Right forelimb (tissue), 1 donor: ENCODE data around the gene VPS13C.
"Not testable (repeated sequence)": the region's sequence is repeated elsewhere in the genome, so short reads cannot be mapped to it uniquely, and the experiment has no call there.

ENCODE experiments used
- DNase-seq: peaks from one replicate; pipeline ENCODE4 v3.0.0-alpha.2; 2018

The VPS13C gene

GRCh38 chr15:62075595-62076277 is 15.5 kb upstream of the VPS13C start:
- DNase-seq, result no peak

GRCh38 chr15:62071711-62072308 is 11.6 kb upstream of the VPS13C start:
- DNase-seq, result no peak

GRCh38 chr15:62069551-62069950 is 9.3 kb upstream of the VPS13C start:
- DNase-seq, result no peak

- no peak for DNase-seq
Observed at GRCh38 chr15:62068810-62069167, 8.5 kb upstream of the VPS13C start.

GRCh38 chr15:62068071-62068809 is 8.0 kb upstream of the VPS13C start:
- peak; percentile 51 for DNase-seq

- peak; percentile 52 for DNase-seq
Observed at GRCh38 chr15:62067448-62068044, 7.3 kb upstream of the VPS13C start.

- DNase-seq, result peak; percentile 70
Observed at GRCh38 chr15:62066663-62067447, 6.6 kb upstream of the VPS13C start, which contains the start of gene C2CD4A. C2CD4A (plus strand) TSS chr15:62066977; CDS start chr15:62067614, 637 bp downstream.

- DNase-seq, result no peak
Observed at GRCh38 chr15:62063825-62064635, 3.8 kb upstream of the VPS13C start.

- DNase-seq, result no peak
Observed at GRCh38 chr15:62060896-62061280, 641 bp upstream of the VPS13C start.

GRCh38 chr15:62059816-62060112 is 483 bp downstream of the VPS13C start:
- no peak for DNase-seq

- no peak for DNase-seq
Observed at GRCh38 chr15:62059108-62059815, 985 bp downstream of the VPS13C start.

- no peak for DNase-seq
Observed at GRCh38 chr15:62058327-62059028, 1.8 kb downstream of the VPS13C start.

GRCh38 chr15:62057341-62057980 is 2.8 kb downstream of the VPS13C start:
- DNase-seq, result no peak

- DNase-seq, result no peak
Observed at GRCh38 chr15:62054979-62055378, 5.3 kb downstream of the VPS13C start.

GRCh38 chr15:62053439-62054085 is 6.7 kb downstream of the VPS13C start:
- DNase-seq, result no peak

GRCh38 chr15:62052713-62053112 is 7.5 kb downstream of the VPS13C start:
- DNase-seq, result no peak

GRCh38 chr15:62051166-62051565 is 9.1 kb downstream of the VPS13C start:
- DNase-seq, result no peak

- DNase-seq, result no peak
Observed at GRCh38 chr15:62050115-62050514, 10.1 kb downstream of the VPS13C start.

- not testable (repeated sequence) for DNase-seq
Observed at GRCh38 chr15:62048254-62048653, 12.0 kb downstream of the VPS13C start.
